K562 (cell line): ENCODE results near the gene S100P. TPM values are rescaled to one million over a fixed set of nuclear protein-coding genes. Genes with fewer than 3 reads are reported as not detected.

Experiments used
- ATAC-seq: fragments of 200-7000 bp; cut with Tn5 transposase; 3 replicates; pipeline ENCODE4 v1.9.1; 2020; ENCODE audit warnings: moderate library complexity
- BruUV-seq: library from RNA; stranded (reverse); fragments of 400-500 nt; replicated peaks from 2 replicates; lab custom pipeline; 2021; lab: Mats Ljungman, UMichigan
- CTCF ChIA-PET: fragments of 300-600 bp; formaldehyde crosslinking; extraction: SDS; loops from one replicate; lab custom pipeline; 2021; ENCODE audit warnings: low intra/inter-chr PET ratio; lab: Yijun Ruan, JAX
- POLR2A ChIA-PET: fragments of 300-600, 350-650 bp; sonication (Branson Sonifier 250); formaldehyde crosslinking; extraction: SDS; loops from one replicate; lab custom pipeline; 2021; ENCODE audit warnings: antibody characterized with exemption, inconsistent platforms; lab: Yijun Ruan, JAX
- DNase-seq, 4 experiments: peaks; one replicate each; pipeline versions ENCODE4 v3.0.0 to v3.0.0-alpha.2; 2011 to 2018; ENCODE audit warnings: low spot score in 3 of 4, mixed read lengths in 3 of 4; ENCODE audit errors: extremely low read depth in 1 of 4
- FAIRE-seq: peaks from 2 replicates; lab custom pipeline; 2011; peaks lifted over from hg19 to GRCh38; lab: Jason Lieb, UNC
- H2AFZ ChIP-seq: 2 replicates; pipeline ENCODE4 v1.6.0; 2011; ENCODE audit warnings: low read depth, low read length, control low read depth, inconsistent platforms
- H3K27ac ChIP-seq: fragments of 200-600 bp; 3 replicates; pipeline ENCODE4 v1.8.0; 2011; ENCODE audit warnings: low read depth, mild to moderate bottlenecking, control low read depth, inconsistent platforms, low read length, moderate library complexity, mixed read lengths; ENCODE audit errors: extremely low read depth
- H3K27me3 ChIP-seq, 2 experiments: fragments of 300-600 bp in 1 of 2; 2 replicates in 1 of 2; 3 replicates in 1 of 2; pipeline versions ENCODE4 v1.6.0 to v1.8.0; 2011; ENCODE audit warnings: inconsistent platforms in 2 of 2, low read length in 2 of 2, mild to moderate bottlenecking in 1 of 2, mixed read lengths in 1 of 2, moderate library complexity in 1 of 2; ENCODE audit not compliant: control insufficient read depth in 2 of 2, insufficient read depth in 2 of 2
- H3K36me3 ChIP-seq: fragments of 300-600 bp; 3 replicates; pipeline ENCODE4 v1.8.0; 2011; ENCODE audit warnings: mild to moderate bottlenecking, low read length, inconsistent platforms; ENCODE audit not compliant: control insufficient read depth, insufficient read depth
- H3K4me1 ChIP-seq, 2 experiments: fragments of 200-600 bp in 1 of 2; replicated peaks in 1 of 2; 2 replicates in 1 of 2; 3 replicates in 1 of 2; pipeline versions ENCODE4 v1.5.1 to v1.8.0; 2011; ENCODE audit warnings: inconsistent platforms in 2 of 2, low read length in 2 of 2, mild to moderate bottlenecking in 1 of 2, mixed read lengths in 1 of 2, moderate library complexity in 1 of 2; ENCODE audit not compliant: control insufficient read depth in 2 of 2, insufficient read depth in 2 of 2
- H3K4me2 ChIP-seq: 2 replicates; pipeline ENCODE4 v1.6.1; 2011; ENCODE audit warnings: low read length, control low read depth, inconsistent platforms, mixed read lengths; ENCODE audit not compliant: insufficient read depth
- H3K4me3 ChIP-seq: fragments of 200-600 bp; sonication (generic), shearing (Covaris generic); 2 replicates; pipeline ENCODE4 v1.5.1; 2016; ENCODE audit warnings: control low read depth, inconsistent platforms
- H3K79me2 ChIP-seq: fragments of 200-600 bp; 3 replicates; pipeline ENCODE4 v1.8.0; 2011; ENCODE audit warnings: low read length, inconsistent platforms; ENCODE audit not compliant: control insufficient read depth, insufficient read depth
- H3K9ac ChIP-seq, 2 experiments: 2 replicates each; pipeline versions ENCODE4 v1.6.0 to v1.6.1; 2011; ENCODE audit warnings: low read depth in 2 of 2, low read length in 2 of 2, control low read depth in 1 of 2, inconsistent platforms in 1 of 2, mild to moderate bottlenecking in 1 of 2, mixed read lengths in 1 of 2; ENCODE audit not compliant: insufficient read depth in 1 of 2
- H3K9me1 ChIP-seq: one replicate; pipeline ENCODE4 v1.6.0; 2011; ENCODE audit warnings: inconsistent platforms, mild to moderate bottlenecking, low read length, moderate library complexity; ENCODE audit not compliant: control insufficient read depth, insufficient read depth
- H3K9me3 ChIP-seq: replicated peaks from 2 replicates; pipeline ENCODE4 v1.5.1; 2011; ENCODE audit warnings: low read depth, low read length, inconsistent platforms; ENCODE audit not compliant: control insufficient read depth, insufficient read depth
- H4K20me1 ChIP-seq: replicated peaks from 2 replicates; pipeline ENCODE4 v1.6.1; 2011; ENCODE audit warnings: low read length, inconsistent platforms, mixed read lengths; ENCODE audit not compliant: control insufficient read depth, insufficient read depth
- ZBTB33 ChIP-seq: sonication (generic); formaldehyde crosslinking; IDR thresholded peaks from 2 replicates; pipeline ENCODE4 v1.8.1; 2023; ENCODE audit warnings: mild to moderate bottlenecking, missing genetic modification reagents
- ZNF445 ChIP-seq: fragments of 250-450 bp; sonication (Bioruptor Pico); IDR thresholded peaks from 2 replicates; pipeline ENCODE4 v1.4.0; 2020; ENCODE audit warnings: low read depth, mild to moderate bottlenecking, moderate library complexity
- WGBS: fragments of 100-300 bp; shearing (Covaris generic); methylation state at CpG from one replicate; pipeline ENCODE4 v1.1.6; 2016; ENCODE audit warnings: low coverage, mixed read lengths; ENCODE audit not compliant: insufficient coverage; ENCODE audit errors: missing lambda C conversion rate; 5-methylcytosine and 5-hydroxymethylcytosine counted together
- in situ Hi-C: fragments of 300-500 bp; cut with MboI; formaldehyde crosslinking; loops from 4 replicates; pipeline ENCODE4 v1.15.0; 2018; ENCODE audit warnings: inconsistent platforms, mixed read lengths
- intact Hi-C: fragments of 100-400 bp; cut with micrococcal nuclease; formaldehyde crosslinking; loops from 2 replicates; pipeline ENCODE4 v1.14.2; 2022
- polyA plus RNA-seq, 8 experiments: library from polyadenylated mRNA; depleted of rRNA in 4 of 8; stranded (reverse) in 5 of 8; unstranded in 3 of 8; fragments of >200 nt; fragmentation: Nextera tagmentation in 2 of 8; fragmentation: Illumina TruSeq in 1 of 8; extraction: Ambion mirVana in 2 of 8; extraction: Trizol in 1 of 8; gene quantifications; 2 replicates each; pipeline versions ENCODE4 v1.2.1 to v1.2.3, GENCODE V29; 2011 to 2014; ENCODE audit warnings: inconsistent platforms in 1 of 8, missing spikeins in 1 of 8
- total RNA-seq, 7 experiments: library from RNA; depleted of rRNA in 6 of 7; stranded (reverse); fragments of >200 nt in 6 of 7; fragmentation: Illumina TruSeq in 2 of 7; extraction: Trizol in 2 of 7; gene quantifications; 2 replicates each; pipeline versions ENCODE4 v1.2.1 to v1.2.3, GENCODE V29; 2011 to 2021; ENCODE audit warnings: low replicate concordance in 1 of 7
- TF ChIP-seq, protein P1 (sequence below): IDR thresholded peaks from 2 replicates; pipeline ENCODE4 v1.6.1; 2016; ENCODE audit warnings: missing genetic modification characterization, missing compliant biosample characterization

Gene S100P
- total and polyA plus RNA-seq, 9 of the 15 experiments (the other 6 are each of a cell fraction or from before 2014, with no cell fraction given): 4.1 to 23.8 (median 7.5) TPM

DNA sequence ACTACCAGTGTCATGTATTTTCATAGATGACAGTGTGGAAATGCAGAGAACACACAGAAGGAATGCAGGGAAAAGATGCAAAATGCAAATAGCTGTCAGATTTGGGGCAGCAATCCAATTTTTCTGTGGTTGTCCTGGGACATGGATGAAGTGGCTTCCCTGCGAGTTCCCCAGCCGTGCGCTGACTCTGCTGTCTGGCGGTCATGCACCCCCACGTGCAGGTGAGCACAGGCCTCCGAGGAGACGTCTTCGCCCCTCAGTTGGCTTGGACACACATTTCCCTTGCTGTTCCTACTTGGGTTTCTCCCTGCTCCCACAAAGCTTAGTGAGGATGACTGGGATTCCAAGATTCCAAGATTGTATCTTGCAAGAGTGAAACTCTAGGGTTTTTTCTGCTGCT, 46.7 kb downstream of the S100P start:
- H3K9me3 ChIP-seq: peaks cover 7% of the 10 kb centered on the region; the same call in 1 of the 2 replicates
- intact Hi-C loops: no loop called here
- ATAC-seq (no peak), FAIRE-seq (no peak), DNase-seq (no peak)
- ChIA-PET CTCF (no interaction called here), POLR2A (no interaction called here)
- TF ChIP-seq, protein P1, sequence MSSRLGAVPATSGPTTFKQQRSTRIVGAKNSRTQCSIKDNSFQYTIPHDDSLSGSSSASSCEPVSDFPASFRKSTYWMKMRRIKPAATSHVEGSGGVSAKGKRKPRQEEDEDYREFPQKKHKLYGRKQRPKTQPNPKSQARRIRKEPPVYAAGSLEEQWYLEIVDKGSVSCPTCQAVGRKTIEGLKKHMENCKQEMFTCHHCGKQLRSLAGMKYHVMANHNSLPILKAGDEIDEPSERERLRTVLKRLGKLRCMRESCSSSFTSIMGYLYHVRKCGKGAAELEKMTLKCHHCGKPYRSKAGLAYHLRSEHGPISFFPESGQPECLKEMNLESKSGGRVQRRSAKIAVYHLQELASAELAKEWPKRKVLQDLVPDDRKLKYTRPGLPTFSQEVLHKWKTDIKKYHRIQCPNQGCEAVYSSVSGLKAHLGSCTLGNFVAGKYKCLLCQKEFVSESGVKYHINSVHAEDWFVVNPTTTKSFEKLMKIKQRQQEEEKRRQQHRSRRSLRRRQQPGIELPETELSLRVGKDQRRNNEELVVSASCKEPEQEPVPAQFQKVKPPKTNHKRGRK (tag): no peak
- peak; percentile 82 for TF ChIP-seq ZBTB33
- TF ChIP-seq ZNF445 (CRISPR knock-in tag): no peak
- peaks cover 0 to 6% of the 10 kb centered on the region in 2 experiments; a peak in 3 of 5 replicates for H3K4me1 ChIP-seq
- H3K9ac ChIP-seq: no peak overlapping the region
- BruUV-seq: no TSS peak
- no peaks in the 10 kb centered on the region for H3K9me1 ChIP-seq
- in situ Hi-C loops: no loop called here
- no peak overlapping the region for H3K4me3 ChIP-seq
- 89% methylated on average over 8 of the region's 8 CpGs for WGBS
- H3K4me2 ChIP-seq: no peak overlapping the region
- no peak overlapping the region for H2AFZ ChIP-seq
- H4K20me1 ChIP-seq: no peaks in the 10 kb centered on the region
- H3K27ac ChIP-seq: no peak overlapping the region
- H3K79me2 ChIP-seq: no peaks in the 10 kb centered on the region
- H3K27me3 ChIP-seq: no peaks in the 10 kb centered on the region
- H3K36me3 ChIP-seq: no peaks in the 10 kb centered on the region
